OCI-LY7 (cell line): ENCODE measurements around the gene MCRIP1. TPM values are rescaled to one million over a fixed set of nuclear protein-coding genes. Genes with fewer than 3 reads are reported as not detected.

Experiments
- BruUV-seq: library from RNA; stranded (reverse); fragments of 400-500 nt; replicated peaks from 2 replicates; lab custom pipeline; 2021; lab: Mats Ljungman, UMichigan
- CTCF ChIA-PET: fragments of 300-600 bp; sonication (Branson Sonifier 250); formaldehyde crosslinking; loops from one replicate; lab custom pipeline; 2022; ENCODE audit warnings: antibody characterized with exemption; ENCODE audit not compliant: unreplicated experiment; lab: Charles Lee
- POLR2A ChIA-PET: fragments of 300-600 bp; sonication (Branson Sonifier 250); formaldehyde crosslinking; loops from one replicate; lab custom pipeline; 2022; ENCODE audit warnings: antibody characterized with exemption; lab: Charles Lee
- DNase-seq: peaks from one replicate; pipeline ENCODE4 v3.0.0-alpha.2; 2015; ENCODE audit warnings: low spot score
- H2AFZ ChIP-seq: fragments of 200-600 bp; sonication (generic), shearing (Covaris generic); 2 replicates; pipeline ENCODE4 v1.6.1; 2014; ENCODE audit warnings: mild to moderate bottlenecking, antibody characterized with exemption, low read length, moderate library complexity
- H3K27ac ChIP-seq: fragments of 200-600 bp; sonication (generic); 2 replicates; pipeline ENCODE4 v1.5.1; 2014; ENCODE audit warnings: mixed run types, low read depth, mild to moderate bottlenecking, moderate library complexity, low read length, inconsistent platforms; ENCODE audit not compliant: poor library complexity, severe bottlenecking
- H3K36me3 ChIP-seq: fragments of 200-600 bp; sonication (generic); 2 replicates; pipeline ENCODE4 v1.6.1; 2014; ENCODE audit warnings: mild to moderate bottlenecking, antibody characterized with exemption, low read length, moderate library complexity, mixed read lengths; ENCODE audit not compliant: insufficient read depth
- H3K4me1 ChIP-seq: fragments of 200-600 bp; sonication (generic); 2 replicates; pipeline ENCODE4 v1.5.1; 2014; ENCODE audit warnings: mild to moderate bottlenecking, low read length; ENCODE audit not compliant: insufficient read depth, poor library complexity, severe bottlenecking
- H3K4me2 ChIP-seq: fragments of 200-600 bp; sonication (generic); 2 replicates; pipeline ENCODE4 v1.6.1; 2014; ENCODE audit warnings: mild to moderate bottlenecking, low read length
- H3K4me3 ChIP-seq: fragments of 200-600 bp; sonication (generic); 2 replicates; pipeline ENCODE4 v1.5.1; 2014; ENCODE audit warnings: mild to moderate bottlenecking, low read depth, low read length; ENCODE audit not compliant: poor library complexity, severe bottlenecking
- H3K79me2 ChIP-seq: fragments of 200-600 bp; sonication (generic); 2 replicates; pipeline ENCODE4 v1.6.1; 2016; ENCODE audit warnings: low read depth, mild to moderate bottlenecking, low read length, moderate library complexity, mixed read lengths; ENCODE audit not compliant: insufficient read depth
- H3K9me2 ChIP-seq: fragments of 200-600 bp; sonication (generic); 2 replicates; pipeline ENCODE4 v1.6.1; 2016; ENCODE audit warnings: mild to moderate bottlenecking, low read length, mixed read lengths; ENCODE audit not compliant: insufficient read depth
- H3K9me3 ChIP-seq: fragments of 200-600 bp; sonication (generic); 2 replicates; pipeline ENCODE4 v1.6.1; 2014; ENCODE audit warnings: mild to moderate bottlenecking, mixed run types, low read length, mixed read lengths
- H4K20me1 ChIP-seq: fragments of 200-600 bp; sonication (generic); 2 replicates; pipeline ENCODE4 v1.6.1; 2014; ENCODE audit warnings: mild to moderate bottlenecking, antibody characterized with exemption, low read length, moderate library complexity, mixed read lengths; ENCODE audit not compliant: insufficient read depth
- CTCF ChIP-seq: fragments of 200-600 bp; sonication (generic); conservative IDR thresholded peaks from 2 replicates; pipeline ENCODE4 v1.5.1; 2014; ENCODE audit warnings: mild to moderate bottlenecking, antibody characterized with exemption, low read length, moderate library complexity, mixed read lengths
- EZH2phosphoT487 ChIP-seq: fragments of 200-600 bp; sonication (generic); IDR thresholded peaks from 2 replicates; pipeline ENCODE4 v1.6.1; 2018; ENCODE audit warnings: low read depth, borderline replicate concordance, mild to moderate bottlenecking, mixed run types, antibody characterized with exemption, low read length, moderate library complexity, mixed read lengths
- intact Hi-C: fragments of 100-400 bp; cut with micrococcal nuclease; formaldehyde crosslinking; loops from one replicate; pipeline ENCODE4 v1.10.0; 2022; ENCODE audit not compliant: unreplicated experiment
- total RNA-seq, 2 experiments: library from RNA; depleted of rRNA in 1 of 2; stranded (reverse); fragments of >200 nt in 1 of 2; shearing (Covaris generic) in 1 of 2; gene quantifications; 2 replicates each; pipeline ENCODE4 v1.2.3, GENCODE V29; 2014 to 2022

Gene MCRIP1
- total RNA-seq, 2 experiments from 2014 or later: 170 to 288 TPM

- POLR2A ChIA-PET: no interaction called here
- CTCF ChIA-PET: no interaction called here
- Histone ChIP-seq H3K9me3 (no peaks in the 10 kb centered on the region), H3K9me2 (no peaks in the 10 kb centered on the region), H3K27ac (no peak overlapping the region), H4K20me1 (no peaks in the 10 kb centered on the region), H3K4me3 (no peak overlapping the region), H3K79me2 (no peaks in the 10 kb centered on the region), H3K4me2 (no peak overlapping the region), H3K36me3 (no peaks in the 10 kb centered on the region), H2AFZ (no peak overlapping the region), H3K4me1 (no peaks in the 10 kb centered on the region)
- no peak for TF ChIP-seq CTCF
- no peak for TF ChIP-seq EZH2phosphoT487
- DNase-seq: no peak
- no TSS peak for BruUV-seq
- intact Hi-C loops: no loop called here
These were observed 19.0 kb downstream of the MCRIP1 start for GRCh38 chr17:81813861-81814683.

- no TSS peak for BruUV-seq
- Histone ChIP-seq H3K4me1 (no peaks in the 10 kb centered on the region), H3K9me2 (no peaks in the 10 kb centered on the region), H3K79me2 (no peaks in the 10 kb centered on the region), H4K20me1 (no peaks in the 10 kb centered on the region), H3K4me3 (no peak overlapping the region), H2AFZ (no peak overlapping the region), H3K36me3 (no peaks in the 10 kb centered on the region), H3K9me3 (no peaks in the 10 kb centered on the region), H3K27ac (no peak overlapping the region), H3K4me2 (no peak overlapping the region)
- no peak for TF ChIP-seq EZH2phosphoT487
- no peak for TF ChIP-seq CTCF
- intact Hi-C loops: no loop called here
- POLR2A ChIA-PET: no interaction called here
- CTCF ChIA-PET: no interaction called here
- DNase-seq: no peak
These were observed 19.8 kb downstream of the MCRIP1 start for GRCh38 chr17:81813371-81813684.
